SK-MEL-5 (cell line): Measurements from ENCODE around the gene UXS1. TPM values are rescaled to one million over a fixed set of nuclear protein-coding genes. Genes with fewer than 3 reads are reported as not detected.

Experiments
- DNase-seq: peaks from one replicate; pipeline ENCODE4 v3.0.0-alpha.2; 2016; ENCODE audit warnings: low read depth, low spot score
- in situ Hi-C: cut with HindIII; loops from 2 replicates; pipeline ENCODE4 v1.10.0; 2016; ENCODE audit warnings: low sequenced_read_pairs, high pct_unique_total_duplicates, low pct_unique_long_range_greater_than_20kb
- total RNA-seq: library from RNA; depleted of rRNA; stranded (reverse); fragments of >200 nt; shearing (Covaris generic); gene quantifications from 2 replicates; pipeline ENCODE4 v1.2.3, GENCODE V29; 2014

The UXS1 gene
- total RNA-seq, 1 experiment from 2014 or later = 25.8 TPM

DNA sequence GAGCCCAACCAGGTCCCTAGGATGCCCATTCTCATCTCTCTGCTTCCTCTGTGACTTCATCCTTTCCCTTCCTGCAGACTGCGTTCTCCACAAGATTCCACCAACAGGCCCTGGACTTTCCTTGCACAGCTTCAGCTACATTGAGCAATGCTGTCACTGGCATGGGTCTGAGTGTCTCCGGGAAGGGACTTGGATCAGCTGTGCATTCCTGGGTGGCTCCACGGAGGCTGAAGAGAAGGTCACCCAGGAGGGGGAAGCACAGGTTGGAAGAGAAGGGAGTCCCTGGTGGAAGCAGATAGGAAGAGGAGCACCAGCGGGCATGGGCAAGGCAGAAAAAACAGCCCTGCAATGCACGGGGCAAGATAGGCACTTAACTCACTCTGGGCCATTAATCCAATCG lies 140.5 kb downstream of the UXS1 start:
- in situ Hi-C loops = no loop called here
- no peak for DNase-seq

DNA sequence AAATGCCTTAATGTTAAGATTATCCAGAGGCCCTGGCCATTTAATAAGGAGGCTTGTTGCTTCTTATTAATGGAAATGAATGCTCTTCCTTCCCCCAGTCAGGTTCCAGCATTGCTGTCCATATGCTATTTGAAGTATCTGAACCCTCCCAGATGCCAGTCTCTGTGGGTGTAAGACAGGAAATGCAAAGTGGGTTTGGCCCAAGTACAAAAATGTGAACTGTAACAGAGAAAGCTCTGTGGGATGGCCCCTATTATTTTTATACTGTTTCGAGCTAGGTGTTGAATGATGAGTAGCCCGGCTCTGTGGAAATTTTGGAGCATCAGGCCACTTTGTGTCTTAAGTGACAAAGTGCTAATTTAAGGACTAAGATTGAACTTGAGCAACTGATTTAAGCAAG lies 141.0 kb downstream of the UXS1 start:
- in situ Hi-C loops = no loop called here
- DNase-seq = peak; percentile 61

DNA sequence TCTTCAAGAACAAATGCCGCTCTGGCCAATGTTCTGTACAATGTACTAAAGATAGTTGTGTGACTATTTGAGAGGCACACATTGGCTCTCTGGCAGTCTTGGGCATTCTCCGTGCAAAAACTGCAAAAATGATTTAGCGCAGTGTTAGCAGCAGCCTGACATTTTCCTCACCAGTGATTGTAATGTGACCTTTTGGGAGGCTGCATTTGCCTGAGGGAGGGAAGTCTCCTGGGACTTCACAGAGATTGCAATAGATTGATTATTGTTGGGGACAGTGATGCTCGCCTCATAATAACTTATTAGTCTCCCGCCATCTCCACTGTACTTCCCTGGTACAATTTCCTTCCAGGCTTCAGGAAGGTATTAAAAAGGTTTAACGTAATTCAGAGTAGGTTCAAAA lies 149.2 kb downstream of the UXS1 start:
- in situ Hi-C loops = no loop called here
- peak; percentile 48 for DNase-seq

DNA sequence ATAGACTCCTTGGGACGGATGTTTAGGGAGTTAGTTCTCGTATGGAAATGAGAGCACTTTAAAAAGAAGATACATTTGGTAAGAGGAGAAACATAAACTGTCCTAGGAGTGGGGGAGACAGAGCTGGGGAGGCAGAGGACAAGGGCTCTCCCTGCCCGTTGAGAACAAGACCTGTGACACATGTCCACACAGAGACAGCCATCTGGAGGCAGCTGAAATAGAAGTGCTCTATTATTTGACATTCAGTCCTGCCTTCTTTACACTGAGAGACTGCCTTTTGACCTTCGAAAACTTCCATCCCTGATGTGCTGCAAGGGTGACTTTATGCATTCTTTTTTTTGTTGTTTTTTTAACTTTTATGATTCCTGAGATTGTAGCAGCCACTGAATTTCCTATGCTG lies 150.1 kb downstream of the UXS1 start:
- in situ Hi-C loops = no loop called here
- no peak for DNase-seq
